ENCODE results near the gene PERM1. TPM values are rescaled to one million over a fixed set of nuclear protein-coding genes. Genes with fewer than 3 reads are reported as not detected.
"Not testable (repeated sequence)": the region's sequence is repeated elsewhere in the genome, so short reads cannot be mapped to it uniquely, and the experiment has no call there.

The PERM1 gene
- total RNA-seq, 2 donors from 2014 or later = not detected

DNA sequence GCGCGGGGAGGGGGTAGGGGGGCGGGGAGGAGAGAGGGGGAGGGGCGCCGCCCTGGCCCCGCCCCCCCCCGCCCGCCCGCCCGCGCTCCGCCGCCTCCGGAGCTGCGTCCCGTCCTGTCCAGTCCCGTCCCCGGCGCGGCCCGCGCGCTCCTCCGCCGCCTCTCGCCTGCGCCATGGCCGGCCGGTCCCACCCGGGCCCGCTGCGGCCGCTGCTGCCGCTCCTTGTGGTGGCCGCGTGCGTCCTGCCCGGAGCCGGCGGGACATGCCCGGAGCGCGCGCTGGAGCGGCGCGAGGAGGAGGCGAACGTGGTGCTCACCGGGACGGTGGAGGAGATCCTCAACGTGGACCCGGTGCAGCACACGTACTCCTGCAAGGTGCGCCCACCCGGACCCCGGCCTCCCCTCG is 38.1 kb upstream of the PERM1 start, which contains the start of gene AGRN:
TSS of gene AGRN (plus strand) at position 121 of the 405 bp plus-strand sequence. CDS start at position 174, 53 bp downstream.
- peaks cover 21% of the 10 kb centered on the region for H3K36me3 ChIP-seq (ENCODE audit: control insufficient read depth, insufficient read depth, low read length)
- peaks cover 15% of the 10 kb centered on the region for H3K4me1 ChIP-seq (ENCODE audit: control insufficient read depth, insufficient read depth, low read length)
- H3K27me3 ChIP-seq (ENCODE audit: control insufficient read depth, insufficient read depth, low read length, poor library complexity, severe bottlenecking) = no peaks in the 10 kb centered on the region
- peaks cover 10% of the 10 kb centered on the region for H3K4me1 Mint-ChIP-seq
- DNase-seq = peak; percentile 82
- H3K4me3 Mint-ChIP-seq = peak within 1 kb of the TSS; percentile 59
- H3K9me3 Mint-ChIP-seq = no peaks in the 10 kb centered on the region
- peaks cover 17% of the 10 kb centered on the region for H3K27me3 Mint-ChIP-seq (ENCODE audit: insufficient read depth)
- 0% methylated on average over 15 to 50 of the region's 58 CpGs for WGBS, 2 experiments (ENCODE audit: insufficient coverage in 1 of 2, insufficient read length in 1 of 2)
- H3K9me3 ChIP-seq (ENCODE audit: control insufficient read depth, low read length) = no peaks in the 10 kb centered on the region
- no peak within 1 kb of the TSS for H3K27ac Mint-ChIP-seq
- peak within 1 kb of the TSS; percentile 95 for H3K27ac ChIP-seq (ENCODE audit: low read depth, low read length)
- H3K36me3 Mint-ChIP-seq (ENCODE audit: low read depth) = peaks cover 16% of the 10 kb centered on the region
- H3K9ac ChIP-seq (ENCODE audit: extremely low read depth, low read length, poor library complexity, severe bottlenecking) = peak within 1 kb of the TSS; percentile 59
- H3K4me3 ChIP-seq (ENCODE audit: low read length) = peak within 1 kb of the TSS; percentile 80
- TF ChIP-seq, protein P1, sequence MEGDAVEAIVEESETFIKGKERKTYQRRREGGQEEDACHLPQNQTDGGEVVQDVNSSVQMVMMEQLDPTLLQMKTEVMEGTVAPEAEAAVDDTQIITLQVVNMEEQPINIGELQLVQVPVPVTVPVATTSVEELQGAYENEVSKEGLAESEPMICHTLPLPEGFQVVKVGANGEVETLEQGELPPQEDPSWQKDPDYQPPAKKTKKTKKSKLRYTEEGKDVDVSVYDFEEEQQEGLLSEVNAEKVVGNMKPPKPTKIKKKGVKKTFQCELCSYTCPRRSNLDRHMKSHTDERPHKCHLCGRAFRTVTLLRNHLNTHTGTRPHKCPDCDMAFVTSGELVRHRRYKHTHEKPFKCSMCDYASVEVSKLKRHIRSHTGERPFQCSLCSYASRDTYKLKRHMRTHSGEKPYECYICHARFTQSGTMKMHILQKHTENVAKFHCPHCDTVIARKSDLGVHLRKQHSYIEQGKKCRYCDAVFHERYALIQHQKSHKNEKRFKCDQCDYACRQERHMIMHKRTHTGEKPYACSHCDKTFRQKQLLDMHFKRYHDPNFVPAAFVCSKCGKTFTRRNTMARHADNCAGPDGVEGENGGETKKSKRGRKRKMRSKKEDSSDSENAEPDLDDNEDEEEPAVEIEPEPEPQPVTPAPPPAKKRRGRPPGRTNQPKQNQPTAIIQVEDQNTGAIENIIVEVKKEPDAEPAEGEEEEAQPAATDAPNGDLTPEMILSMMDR (conservative IDR thresholded peaks at IDR 0.05) = no peak

DNA sequence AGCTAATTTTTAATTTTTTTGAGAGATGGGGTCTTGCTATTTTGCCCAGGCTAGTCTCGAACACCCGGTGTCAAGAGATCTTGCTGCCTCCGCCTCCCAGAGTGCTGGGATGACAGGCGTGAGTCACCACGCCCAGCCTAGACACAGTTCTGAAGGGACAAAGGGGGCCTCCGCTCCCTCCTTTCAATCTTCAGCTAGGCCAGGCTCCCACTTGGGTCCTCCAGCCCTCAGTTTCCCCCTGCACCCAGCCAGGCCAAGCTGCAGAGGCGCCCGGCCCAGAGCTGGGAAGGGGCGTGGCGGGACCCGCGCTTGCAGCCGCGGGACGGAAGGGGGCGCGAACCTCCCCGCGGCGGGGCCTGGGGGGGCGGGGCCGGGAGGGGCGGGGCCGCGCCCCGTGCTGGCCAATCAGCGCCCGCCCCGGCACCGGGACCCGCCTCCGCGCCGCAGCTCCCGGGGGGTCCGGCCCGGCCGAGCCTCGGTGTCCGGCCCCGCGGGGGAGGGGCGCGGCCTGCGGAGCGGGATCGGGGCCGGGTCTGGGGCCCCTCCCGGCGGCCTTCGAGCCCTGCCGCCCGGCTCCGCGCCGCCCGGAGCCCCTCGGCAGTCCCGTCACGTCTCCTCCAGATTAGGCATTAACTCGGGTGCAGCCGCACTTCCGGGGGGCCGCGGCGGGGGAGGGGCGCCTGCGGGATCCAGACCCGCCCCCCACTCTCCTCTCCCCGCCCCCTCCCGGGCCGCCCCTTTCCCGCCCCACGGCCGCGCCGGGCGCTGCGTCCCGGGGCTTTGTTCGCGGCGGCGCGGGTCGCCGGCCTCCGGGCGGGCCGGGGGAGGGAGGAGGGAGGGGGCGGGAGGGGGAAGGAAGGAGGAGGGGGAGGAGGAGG is 37.5 kb upstream of the PERM1 start:
- Mint-ChIP-seq H3K4me1 (peaks cover 8% of the 10 kb centered on the region), H3K27me3 (ENCODE audit: insufficient read depth) (peaks cover 19% of the 10 kb centered on the region), H3K27ac (no peak overlapping the region), H3K9me3 (no peaks in the 10 kb centered on the region), H3K36me3 (ENCODE audit: low read depth) (peaks cover 16% of the 10 kb centered on the region), H3K4me3 (peak overlapping the region; percentile 26)
- Histone ChIP-seq H3K4me3 (ENCODE audit: low read length) (no peak overlapping the region), H3K27ac (ENCODE audit: low read depth, low read length) (peak overlapping the region; percentile 95), H3K9ac (ENCODE audit: extremely low read depth, low read length, poor library complexity, severe bottlenecking) (no peak overlapping the region), H3K4me1 (ENCODE audit: control insufficient read depth, insufficient read depth, low read length) (peaks cover 11% of the 10 kb centered on the region), H3K9me3 (ENCODE audit: control insufficient read depth, low read length) (no peaks in the 10 kb centered on the region), H3K27me3 (ENCODE audit: control insufficient read depth, insufficient read depth, low read length, poor library complexity, severe bottlenecking) (no peaks in the 10 kb centered on the region), H3K36me3 (ENCODE audit: control insufficient read depth, insufficient read depth, low read length) (peaks cover 20% of the 10 kb centered on the region)
- 7 to 90% methylated on average over 3 to 68 of the region's 91 CpGs for WGBS, 2 experiments (ENCODE audit: insufficient coverage in 1 of 2, insufficient read length in 1 of 2)
- TF ChIP-seq, protein P1 (conservative IDR thresholded peaks at IDR 0.05) = peak; percentile 60
- DNase-seq = peak; percentile 92

DNA sequence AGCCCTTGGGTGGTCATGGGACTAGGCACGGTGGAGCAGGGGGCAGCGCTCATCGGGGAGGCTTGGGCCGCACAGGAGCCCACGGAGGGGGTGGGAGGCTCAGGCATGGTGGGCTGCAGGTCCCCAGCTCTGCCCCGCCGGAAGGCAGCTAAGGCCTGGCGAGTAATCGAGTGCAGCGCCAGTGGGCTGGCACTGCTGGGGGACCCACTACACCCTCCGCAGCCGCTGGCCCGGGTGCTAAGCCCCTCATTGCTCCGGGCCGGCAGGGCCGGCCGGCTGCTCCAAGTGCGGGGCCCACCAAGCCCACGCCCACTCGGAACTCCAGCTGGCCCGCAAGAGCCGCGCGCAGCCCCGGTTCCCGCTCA is 36.4 kb upstream of the PERM1 start:
- not testable (repeated sequence) for H3K27me3 ChIP-seq (ENCODE audit: control insufficient read depth, insufficient read depth, low read length, poor library complexity, severe bottlenecking); DNase-seq; H3K4me3 Mint-ChIP-seq; H3K27ac ChIP-seq (ENCODE audit: low read depth, low read length); H3K4me3 ChIP-seq (ENCODE audit: low read length); H3K9me3 ChIP-seq (ENCODE audit: control insufficient read depth, low read length); H3K27ac Mint-ChIP-seq; H3K36me3 ChIP-seq (ENCODE audit: control insufficient read depth, insufficient read depth, low read length); H3K9me3 Mint-ChIP-seq; H3K4me1 ChIP-seq (ENCODE audit: control insufficient read depth, insufficient read depth, low read length); H3K9ac ChIP-seq (ENCODE audit: extremely low read depth, low read length, poor library complexity, severe bottlenecking)
- peaks cover 27% of the 10 kb centered on the region for H3K27me3 Mint-ChIP-seq (ENCODE audit: insufficient read depth)
- 96% methylated on average over 12 to 26 of the region's 26 CpGs for WGBS, 2 experiments (ENCODE audit: insufficient coverage in 1 of 2, insufficient read length in 1 of 2)
- peaks cover 14% of the 10 kb centered on the region for H3K36me3 Mint-ChIP-seq (ENCODE audit: low read depth)
- H3K4me1 Mint-ChIP-seq = peaks cover 15% of the 10 kb centered on the region

DNA sequence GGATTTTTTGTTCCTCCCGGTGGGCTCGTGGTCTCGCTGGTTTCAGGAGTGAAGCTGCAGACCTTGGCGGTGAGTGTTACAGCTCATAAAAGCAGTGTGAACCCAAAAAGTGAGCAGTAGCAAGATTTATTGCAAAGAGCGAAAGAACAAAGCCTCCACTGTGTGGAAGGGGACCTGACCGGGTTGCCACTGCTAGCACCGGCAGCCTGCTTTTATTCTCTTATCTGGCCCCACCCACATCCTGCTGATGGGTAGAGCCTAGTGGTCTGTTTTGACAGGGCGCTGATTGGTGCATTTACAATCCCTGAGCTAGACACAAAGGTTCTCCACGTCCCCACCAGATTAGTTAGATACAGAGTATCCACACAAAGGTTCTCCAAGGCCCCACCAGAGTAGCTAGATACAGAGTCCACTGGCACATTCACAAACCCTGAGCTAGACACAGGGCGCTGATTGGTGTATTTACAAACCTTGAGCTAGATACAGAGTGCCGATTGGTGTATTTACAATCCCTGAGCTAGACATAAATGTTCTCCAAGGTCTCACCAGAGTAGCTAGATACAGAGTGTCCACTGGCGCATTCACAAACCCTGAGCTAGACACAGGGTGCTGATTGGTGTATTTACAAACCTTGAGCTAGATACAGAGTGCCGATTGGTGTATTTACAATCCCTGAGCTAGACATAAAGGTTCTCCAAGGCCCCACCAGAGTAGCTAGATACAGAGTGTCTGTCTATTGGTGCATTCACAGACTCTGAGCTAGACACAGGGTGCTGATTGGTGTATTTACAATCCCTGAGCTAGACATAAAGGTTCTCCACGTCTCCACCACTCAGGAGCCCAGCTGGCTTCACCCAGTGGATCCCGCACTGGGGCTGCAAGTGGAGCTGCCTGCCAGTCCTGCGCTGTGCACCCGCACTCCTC is 35.8 kb upstream of the PERM1 start:
- H3K9me3 ChIP-seq (ENCODE audit: control insufficient read depth, low read length); H3K9me3 Mint-ChIP-seq; H3K9ac ChIP-seq (ENCODE audit: extremely low read depth, low read length, poor library complexity, severe bottlenecking); H3K4me1 ChIP-seq (ENCODE audit: control insufficient read depth, insufficient read depth, low read length); H3K36me3 ChIP-seq (ENCODE audit: control insufficient read depth, insufficient read depth, low read length); H3K27me3 ChIP-seq (ENCODE audit: control insufficient read depth, insufficient read depth, low read length, poor library complexity, severe bottlenecking); H3K27ac ChIP-seq (ENCODE audit: low read depth, low read length); H3K27ac Mint-ChIP-seq; DNase-seq; H3K4me3 Mint-ChIP-seq; H3K36me3 Mint-ChIP-seq (ENCODE audit: low read depth); H3K4me3 ChIP-seq (ENCODE audit: low read length): not testable (repeated sequence)
- 89 to 93% methylated on average over 13 to 17 of the region's 17 CpGs for WGBS, 2 experiments (ENCODE audit: insufficient coverage in 1 of 2, insufficient read length in 1 of 2)
- peaks cover 16% of the 10 kb centered on the region for H3K4me1 Mint-ChIP-seq
- H3K27me3 Mint-ChIP-seq (ENCODE audit: insufficient read depth) = peaks cover 25% of the 10 kb centered on the region
